Measurements from ENCODE around the gene CFAP54.

Gene CFAP54

GRCh38 chr12:96501908-96502307, 12.5 kb downstream of the CFAP54 start:
- no peak for TF ChIP-seq POLR2A (IDR thresholded peaks at IDR 0.05; ENCODE audit: low read depth, low read length)
- no peak for TF ChIP-seq POLR2AphosphoS5 (IDR thresholded peaks at IDR 0.05; ENCODE audit: low read depth, low read length)
- no peak for TF ChIP-seq TAF1 (IDR thresholded peaks at IDR 0.05; ENCODE audit: borderline replicate concordance, low read depth, low read length)
- DNase-seq (ENCODE audit: insufficient read length): no peak
- no peak for FAIRE-seq

GRCh38 chr12:96502477-96502876, 13.1 kb downstream of the CFAP54 start:
- DNase-seq (ENCODE audit: insufficient read length) (no peak), FAIRE-seq (peak; percentile 62)
- TF ChIP-seq POLR2AphosphoS5 (IDR thresholded peaks at IDR 0.05; ENCODE audit: low read depth, low read length): no peak
- TF ChIP-seq TAF1 (IDR thresholded peaks at IDR 0.05; ENCODE audit: borderline replicate concordance, low read depth, low read length): no peak
- no peak for TF ChIP-seq POLR2A (IDR thresholded peaks at IDR 0.05; ENCODE audit: low read depth, low read length)

- DNase-seq (ENCODE audit: insufficient read length): no peak
- no peak for TF ChIP-seq POLR2A (IDR thresholded peaks at IDR 0.05; ENCODE audit: low read depth, low read length)
- no peak for TF ChIP-seq POLR2AphosphoS5 (IDR thresholded peaks at IDR 0.05; ENCODE audit: low read depth, low read length)
- no peak for TF ChIP-seq TAF1 (IDR thresholded peaks at IDR 0.05; ENCODE audit: borderline replicate concordance, low read depth, low read length)
Observed at GRCh38 chr12:96502949-96503532, 13.7 kb downstream of the CFAP54 start.

GRCh38 chr12:96503976-96504375, 14.6 kb downstream of the CFAP54 start:
- DNase-seq (ENCODE audit: insufficient read length): no peak
- TF ChIP-seq POLR2AphosphoS5 (IDR thresholded peaks at IDR 0.05; ENCODE audit: low read depth, low read length) (no peak), POLR2A (IDR thresholded peaks at IDR 0.05; ENCODE audit: low read depth, low read length) (no peak), TAF1 (IDR thresholded peaks at IDR 0.05; ENCODE audit: borderline replicate concordance, low read depth, low read length) (no peak)
- FAIRE-seq: no peak

More at GRCh38 chr12:96502949-96503532, 13.7 kb downstream of the CFAP54 start:
- FAIRE-seq: no peak

GRCh38 chr12:96506776-96507175, 17.4 kb downstream of the CFAP54 start:
- TF ChIP-seq TAF1 (IDR thresholded peaks at IDR 0.05; ENCODE audit: borderline replicate concordance, low read depth, low read length): no peak
- no peak for TF ChIP-seq POLR2AphosphoS5 (IDR thresholded peaks at IDR 0.05; ENCODE audit: low read depth, low read length)
- TF ChIP-seq POLR2A (IDR thresholded peaks at IDR 0.05; ENCODE audit: low read depth, low read length): no peak
- DNase-seq (ENCODE audit: insufficient read length): no peak
- no peak for FAIRE-seq

GRCh38 chr12:96510306-96510764, 21.0 kb downstream of the CFAP54 start:
- TF ChIP-seq POLR2A (IDR thresholded peaks at IDR 0.05; ENCODE audit: low read depth, low read length) (no peak), TAF1 (IDR thresholded peaks at IDR 0.05; ENCODE audit: borderline replicate concordance, low read depth, low read length) (no peak), POLR2AphosphoS5 (IDR thresholded peaks at IDR 0.05; ENCODE audit: low read depth, low read length) (no peak)
- FAIRE-seq: no peak
- no peak for DNase-seq (ENCODE audit: insufficient read length)

GRCh38 chr12:96513166-96513565, 23.8 kb downstream of the CFAP54 start:
- DNase-seq (ENCODE audit: insufficient read length): no peak
- TF ChIP-seq TAF1 (IDR thresholded peaks at IDR 0.05; ENCODE audit: borderline replicate concordance, low read depth, low read length) (no peak), POLR2A (IDR thresholded peaks at IDR 0.05; ENCODE audit: low read depth, low read length) (no peak), POLR2AphosphoS5 (IDR thresholded peaks at IDR 0.05; ENCODE audit: low read depth, low read length) (no peak)
- FAIRE-seq: no peak

- DNase-seq (ENCODE audit: insufficient read length) (no peak), FAIRE-seq (no peak)
- no peak for TF ChIP-seq TAF1 (IDR thresholded peaks at IDR 0.05; ENCODE audit: borderline replicate concordance, low read depth, low read length)
Observed at GRCh38 chr12:96513681-96514080, 24.3 kb downstream of the CFAP54 start.

- FAIRE-seq (peak; percentile 89), DNase-seq (ENCODE audit: insufficient read length) (no peak)
- no peak for TF ChIP-seq TAF1 (IDR thresholded peaks at IDR 0.05; ENCODE audit: borderline replicate concordance, low read depth, low read length)
- TF ChIP-seq POLR2A (IDR thresholded peaks at IDR 0.05; ENCODE audit: low read depth, low read length): no peak
Observed at GRCh38 chr12:96514328-96514727, 25.0 kb downstream of the CFAP54 start.

- FAIRE-seq (peak; percentile 91), DNase-seq (ENCODE audit: insufficient read length) (no peak)
- TF ChIP-seq POLR2A (IDR thresholded peaks at IDR 0.05; ENCODE audit: low read depth, low read length) (no peak), POLR2AphosphoS5 (IDR thresholded peaks at IDR 0.05; ENCODE audit: low read depth, low read length) (no peak), TAF1 (IDR thresholded peaks at IDR 0.05; ENCODE audit: borderline replicate concordance, low read depth, low read length) (no peak)
Observed at GRCh38 chr12:96516472-96517430, 27.4 kb downstream of the CFAP54 start.

GRCh38 chr12:96520767-96521166, 31.4 kb downstream of the CFAP54 start:
- DNase-seq (ENCODE audit: insufficient read length) (no peak), FAIRE-seq (no peak)

More at GRCh38 chr12:96520767-96521166, 31.4 kb downstream of the CFAP54 start:
- TF ChIP-seq TAF1 (IDR thresholded peaks at IDR 0.05; ENCODE audit: borderline replicate concordance, low read depth, low read length): no peak
- no peak for TF ChIP-seq POLR2A (IDR thresholded peaks at IDR 0.05; ENCODE audit: low read depth, low read length)
- no peak for TF ChIP-seq POLR2AphosphoS5 (IDR thresholded peaks at IDR 0.05; ENCODE audit: low read depth, low read length)
